ENCODE data around the gene RALGDS.
"Not testable (repeated sequence)": the region's sequence is repeated elsewhere in the genome, so short reads cannot be mapped to it uniquely, and the experiment has no call there.

The RALGDS gene

GRCh38 chr9:133076691-133077090 is 44.3 kb downstream of the RALGDS start:
- Mint-ChIP-seq H3K4me1 (ENCODE audit: low read depth) (no peaks in the 10 kb centered on the region), H3K27me3 (ENCODE audit: low read depth) (peaks cover 16% of the 10 kb centered on the region), H3K9me3 (no peaks in the 10 kb centered on the region), H3K36me3 (ENCODE audit: low read depth) (peaks cover 2% of the 10 kb centered on the region), H3K27ac (no peak overlapping the region), H3K4me3 (no peak overlapping the region)
- no peak for DNase-seq (ENCODE audit: low spot score)

- no peaks in the 10 kb centered on the region for H3K4me1 Mint-ChIP-seq (ENCODE audit: low read depth)
- H3K9me3 Mint-ChIP-seq: no peaks in the 10 kb centered on the region
- H3K4me3 Mint-ChIP-seq: no peak overlapping the region
- no peak for DNase-seq (ENCODE audit: low spot score)
- H3K27me3 Mint-ChIP-seq (ENCODE audit: low read depth): peaks cover 16% of the 10 kb centered on the region
- peaks cover 3% of the 10 kb centered on the region for H3K36me3 Mint-ChIP-seq (ENCODE audit: low read depth)
- no peak overlapping the region for H3K27ac Mint-ChIP-seq
Measured at GRCh38 chr9:133075925-133076630, 45.0 kb downstream of the RALGDS start.

GRCh38 chr9:133074111-133074651 is 46.9 kb downstream of the RALGDS start:
- no peak for DNase-seq (ENCODE audit: low spot score)
- H3K27ac Mint-ChIP-seq: no peak overlapping the region
- H3K4me1 Mint-ChIP-seq (ENCODE audit: low read depth): no peaks in the 10 kb centered on the region
- peaks cover 10% of the 10 kb centered on the region for H3K27me3 Mint-ChIP-seq (ENCODE audit: low read depth)
- H3K4me3 Mint-ChIP-seq: no peak overlapping the region
- peaks cover 6% of the 10 kb centered on the region for H3K36me3 Mint-ChIP-seq (ENCODE audit: low read depth)
- H3K9me3 Mint-ChIP-seq: no peaks in the 10 kb centered on the region

GRCh38 chr9:133073086-133074014 is 47.7 kb downstream of the RALGDS start:
- DNase-seq (ENCODE audit: low spot score): no peak
- Mint-ChIP-seq H3K27ac (no peak overlapping the region), H3K9me3 (no peaks in the 10 kb centered on the region), H3K4me1 (ENCODE audit: low read depth) (no peaks in the 10 kb centered on the region), H3K36me3 (ENCODE audit: low read depth) (peaks cover 6% of the 10 kb centered on the region), H3K27me3 (ENCODE audit: low read depth) (peaks cover 6% of the 10 kb centered on the region), H3K4me3 (no peak overlapping the region)

GRCh38 chr9:133072210-133072609 is 48.8 kb downstream of the RALGDS start:
- H3K4me1 Mint-ChIP-seq (ENCODE audit: low read depth); H3K36me3 Mint-ChIP-seq (ENCODE audit: low read depth); H3K9me3 Mint-ChIP-seq; H3K27ac Mint-ChIP-seq; H3K4me3 Mint-ChIP-seq; DNase-seq (ENCODE audit: low spot score); H3K27me3 Mint-ChIP-seq (ENCODE audit: low read depth): not testable (repeated sequence)

GRCh38 chr9:133071484-133072150 is 49.4 kb downstream of the RALGDS start:
- Mint-ChIP-seq H3K27ac (no peak overlapping the region), H3K4me1 (ENCODE audit: low read depth) (no peaks in the 10 kb centered on the region), H3K36me3 (ENCODE audit: low read depth) (peaks cover 6% of the 10 kb centered on the region), H3K27me3 (ENCODE audit: low read depth) (peaks cover 4% of the 10 kb centered on the region), H3K4me3 (no peak overlapping the region), H3K9me3 (no peaks in the 10 kb centered on the region)
- DNase-seq (ENCODE audit: low spot score): no peak

- not testable (repeated sequence) for H3K36me3 Mint-ChIP-seq (ENCODE audit: low read depth)
Measured at GRCh38 chr9:133070985-133071384, 50.1 kb downstream of the RALGDS start.

GRCh38 chr9:133070500-133070961 is 50.5 kb downstream of the RALGDS start:
- not testable (repeated sequence) for H3K27ac Mint-ChIP-seq; H3K4me3 Mint-ChIP-seq; H3K9me3 Mint-ChIP-seq; DNase-seq (ENCODE audit: low spot score); H3K36me3 Mint-ChIP-seq (ENCODE audit: low read depth); H3K4me1 Mint-ChIP-seq (ENCODE audit: low read depth); H3K27me3 Mint-ChIP-seq (ENCODE audit: low read depth)

More at GRCh38 chr9:133070985-133071384, 50.1 kb downstream of the RALGDS start:
- not testable (repeated sequence) for DNase-seq (ENCODE audit: low spot score); H3K4me3 Mint-ChIP-seq; H3K27me3 Mint-ChIP-seq (ENCODE audit: low read depth); H3K27ac Mint-ChIP-seq; H3K4me1 Mint-ChIP-seq (ENCODE audit: low read depth); H3K9me3 Mint-ChIP-seq

- not testable (repeated sequence) for DNase-seq (ENCODE audit: low spot score); H3K36me3 Mint-ChIP-seq (ENCODE audit: low read depth); H3K27me3 Mint-ChIP-seq (ENCODE audit: low read depth); H3K27ac Mint-ChIP-seq; H3K4me3 Mint-ChIP-seq; H3K4me1 Mint-ChIP-seq (ENCODE audit: low read depth); H3K9me3 Mint-ChIP-seq
Measured at GRCh38 chr9:133068431-133068830, 52.6 kb downstream of the RALGDS start.

GRCh38 chr9:133067813-133068212 is 53.2 kb downstream of the RALGDS start:
- H3K9me3 Mint-ChIP-seq: no peaks in the 10 kb centered on the region
- no peaks in the 10 kb centered on the region for H3K4me1 Mint-ChIP-seq (ENCODE audit: low read depth)
- peaks cover 6% of the 10 kb centered on the region for H3K36me3 Mint-ChIP-seq (ENCODE audit: low read depth)
- H3K27me3 Mint-ChIP-seq (ENCODE audit: low read depth): no peaks in the 10 kb centered on the region
- H3K4me3 Mint-ChIP-seq: no peak overlapping the region
- DNase-seq (ENCODE audit: low spot score): no peak
- no peak overlapping the region for H3K27ac Mint-ChIP-seq

GRCh38 chr9:133067006-133067405 is 54.0 kb downstream of the RALGDS start:
- Mint-ChIP-seq H3K4me1 (ENCODE audit: low read depth) (peaks cover 2% of the 10 kb centered on the region), H3K27me3 (ENCODE audit: low read depth) (no peaks in the 10 kb centered on the region), H3K27ac (no peak overlapping the region)

GRCh38 chr9:133066181-133066983 is 54.7 kb downstream of the RALGDS start:
- no peaks in the 10 kb centered on the region for H3K9me3 Mint-ChIP-seq
- H3K4me3 Mint-ChIP-seq: no peak overlapping the region
- H3K27me3 Mint-ChIP-seq (ENCODE audit: low read depth): no peaks in the 10 kb centered on the region
- no peak overlapping the region for H3K27ac Mint-ChIP-seq
- H3K4me1 Mint-ChIP-seq (ENCODE audit: low read depth): peaks cover 2% of the 10 kb centered on the region
- DNase-seq (ENCODE audit: low spot score): no peak
- H3K36me3 Mint-ChIP-seq (ENCODE audit: low read depth): peaks cover 3% of the 10 kb centered on the region

More at GRCh38 chr9:133067006-133067405, 54.0 kb downstream of the RALGDS start:
- Mint-ChIP-seq H3K9me3 (no peaks in the 10 kb centered on the region), H3K4me3 (no peak overlapping the region), H3K36me3 (ENCODE audit: low read depth) (peaks cover 6% of the 10 kb centered on the region)
- no peak for DNase-seq (ENCODE audit: low spot score)

- H3K27ac Mint-ChIP-seq: no peak overlapping the region
- no peaks in the 10 kb centered on the region for H3K27me3 Mint-ChIP-seq (ENCODE audit: low read depth)
Measured at GRCh38 chr9:133065070-133065388, 56.0 kb downstream of the RALGDS start.

More at GRCh38 chr9:133065070-133065388, 56.0 kb downstream of the RALGDS start:
- H3K9me3 Mint-ChIP-seq: no peaks in the 10 kb centered on the region
- H3K4me3 Mint-ChIP-seq: no peak overlapping the region
- DNase-seq (ENCODE audit: low spot score): no peak
- peaks cover 2% of the 10 kb centered on the region for H3K36me3 Mint-ChIP-seq (ENCODE audit: low read depth)
- H3K4me1 Mint-ChIP-seq (ENCODE audit: low read depth): peaks cover 9% of the 10 kb centered on the region
